Activated naive CD8-positive, alpha-beta T cell (primary cell): ENCODE data around the gene GDPD3.

Experiments used
- H3K27ac Mint-ChIP-seq: one replicate; pipeline ENCODE4 v1.8.0; 2021; ENCODE audit warnings: mixed read lengths
- H3K27me3 Mint-ChIP-seq: one replicate; pipeline ENCODE4 v1.8.0; 2021; ENCODE audit warnings: mixed read lengths
- H3K36me3 Mint-ChIP-seq: one replicate; pipeline ENCODE4 v1.8.0; 2021; ENCODE audit warnings: mixed read lengths
- H3K4me1 Mint-ChIP-seq: one replicate; pipeline ENCODE4 v1.8.0; 2021; ENCODE audit warnings: low read depth, mixed read lengths
- H3K4me3 Mint-ChIP-seq: one replicate; pipeline ENCODE4 v1.8.0; 2021; ENCODE audit warnings: mild to moderate bottlenecking, mixed read lengths
- H3K9me3 Mint-ChIP-seq: one replicate; pipeline ENCODE4 v1.8.0; 2021; ENCODE audit warnings: low read depth, mixed read lengths

GDPD3 gene

DNA sequence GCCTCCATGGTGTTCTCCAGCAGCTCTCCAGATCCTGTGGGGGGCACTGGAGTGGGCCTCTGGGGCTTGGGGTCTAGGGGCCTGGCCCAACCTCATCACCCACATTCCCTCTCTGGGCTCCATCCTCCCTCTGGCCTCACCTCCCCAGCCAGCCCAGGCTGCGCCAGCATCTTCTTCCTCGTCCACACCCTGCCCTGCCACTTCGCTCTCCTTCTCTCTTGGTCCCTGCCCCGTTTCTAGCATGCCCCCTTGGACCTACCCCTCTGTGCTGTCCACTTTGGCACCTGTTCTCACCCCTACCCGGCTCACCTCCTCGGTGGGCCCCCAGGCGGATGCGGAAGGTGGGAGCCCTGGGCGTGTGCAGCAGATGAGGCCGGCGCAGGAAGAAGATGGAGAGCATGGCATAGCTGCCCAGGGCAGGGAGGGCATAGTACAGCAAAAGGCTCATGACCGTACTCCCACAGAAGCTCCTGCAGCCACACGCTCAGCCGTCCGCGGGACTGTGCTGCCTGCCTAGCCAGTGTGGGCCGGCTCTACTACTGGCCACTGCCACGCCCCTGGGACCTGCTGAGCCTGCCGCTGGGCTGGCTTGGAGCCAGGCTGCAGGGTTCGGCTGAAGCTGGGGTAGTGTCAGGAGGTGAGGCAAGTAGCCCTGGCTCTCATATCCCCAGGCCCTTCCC, at the start of gene GDPD3:
GDPD3 (minus strand) TSS at position 507 of the 680 bp plus-strand sequence; CDS start at position 448, 59 bp downstream.
- Mint-ChIP-seq H3K27ac (no peak within 1 kb of the TSS), H3K36me3 (no peaks in the 10 kb centered on the region), H3K4me1 (no peaks in the 10 kb centered on the region), H3K4me3 (no peak within 1 kb of the TSS), H3K9me3 (no peaks in the 10 kb centered on the region), H3K27me3 (no peaks in the 10 kb centered on the region)

GRCh38 chr16:30157214-30157613, 43.9 kb upstream of the GDPD3 start:
- no peaks in the 10 kb centered on the region for H3K9me3 Mint-ChIP-seq
- no peaks in the 10 kb centered on the region for H3K27me3 Mint-ChIP-seq
- no peaks in the 10 kb centered on the region for H3K36me3 Mint-ChIP-seq
- H3K4me1 Mint-ChIP-seq: no peaks in the 10 kb centered on the region
- H3K27ac Mint-ChIP-seq: no peak overlapping the region
- no peak overlapping the region for H3K4me3 Mint-ChIP-seq

DNA sequence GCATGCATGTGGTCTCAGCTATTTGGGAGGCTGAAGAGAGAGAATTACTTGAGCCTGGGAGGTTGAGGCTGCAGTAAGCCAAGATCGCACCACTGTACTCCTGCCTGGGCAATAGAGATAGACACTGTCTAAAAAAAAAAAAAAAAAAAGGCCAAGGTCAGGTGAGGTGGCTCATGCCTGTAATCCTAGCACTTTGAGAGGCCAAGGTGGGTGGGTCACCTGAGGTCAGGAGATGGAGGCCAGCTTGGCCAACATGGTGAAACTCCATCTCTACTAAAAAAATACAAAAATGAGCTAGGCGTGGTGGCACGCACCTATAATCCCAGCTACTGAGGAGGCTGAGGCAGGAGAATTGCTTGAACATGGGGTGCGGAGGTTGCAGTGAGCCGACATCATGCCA, 41.9 kb upstream of the GDPD3 start:
- Mint-ChIP-seq H3K9me3 (no peaks in the 10 kb centered on the region), H3K36me3 (no peaks in the 10 kb centered on the region), H3K4me3 (no peak overlapping the region), H3K4me1 (no peaks in the 10 kb centered on the region), H3K27me3 (no peaks in the 10 kb centered on the region), H3K27ac (no peak overlapping the region)

DNA sequence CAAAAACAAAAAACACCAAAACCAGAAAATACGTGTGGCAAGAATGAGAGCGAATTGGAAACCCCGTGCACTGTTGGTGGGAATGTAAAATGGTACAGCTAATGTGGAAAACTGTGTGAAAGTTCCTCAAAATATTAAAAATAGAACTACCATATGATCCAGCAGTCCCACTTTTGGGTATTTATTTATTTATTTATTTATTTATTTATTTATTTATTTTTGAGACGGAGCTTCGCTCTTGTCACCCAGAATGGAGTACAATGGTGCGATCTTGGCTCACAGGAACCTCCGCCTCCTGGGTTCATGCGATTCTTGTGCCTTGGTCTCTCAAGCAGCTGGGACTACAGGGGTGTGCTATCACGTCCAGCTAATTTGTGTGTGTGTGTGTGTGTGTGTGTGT, 39.2 kb upstream of the GDPD3 start:
- no peaks in the 10 kb centered on the region for H3K27me3 Mint-ChIP-seq
- peaks cover 4% of the 10 kb centered on the region for H3K9me3 Mint-ChIP-seq
- H3K4me3 Mint-ChIP-seq: no peak overlapping the region
- no peak overlapping the region for H3K27ac Mint-ChIP-seq
- peaks cover 4% of the 10 kb centered on the region for H3K36me3 Mint-ChIP-seq
- H3K4me1 Mint-ChIP-seq: no peaks in the 10 kb centered on the region

GRCh38 chr16:30151091-30151490, 37.8 kb upstream of the GDPD3 start:
- H3K4me1 Mint-ChIP-seq: no peaks in the 10 kb centered on the region
- no peaks in the 10 kb centered on the region for H3K27me3 Mint-ChIP-seq
- H3K27ac Mint-ChIP-seq: no peak overlapping the region

GRCh38 chr16:30149250-30149930, 36.1 kb upstream of the GDPD3 start:
- Mint-ChIP-seq H3K4me1 (no peaks in the 10 kb centered on the region), H3K27ac (no peak overlapping the region), H3K27me3 (no peaks in the 10 kb centered on the region), H3K36me3 (peaks cover 4% of the 10 kb centered on the region), H3K4me3 (no peak overlapping the region), H3K9me3 (peaks cover 4% of the 10 kb centered on the region)

More at GRCh38 chr16:30151091-30151490, 37.8 kb upstream of the GDPD3 start:
- H3K9me3 Mint-ChIP-seq: peaks cover 4% of the 10 kb centered on the region
- H3K4me3 Mint-ChIP-seq: no peak overlapping the region
- peaks cover 4% of the 10 kb centered on the region for H3K36me3 Mint-ChIP-seq

DNA sequence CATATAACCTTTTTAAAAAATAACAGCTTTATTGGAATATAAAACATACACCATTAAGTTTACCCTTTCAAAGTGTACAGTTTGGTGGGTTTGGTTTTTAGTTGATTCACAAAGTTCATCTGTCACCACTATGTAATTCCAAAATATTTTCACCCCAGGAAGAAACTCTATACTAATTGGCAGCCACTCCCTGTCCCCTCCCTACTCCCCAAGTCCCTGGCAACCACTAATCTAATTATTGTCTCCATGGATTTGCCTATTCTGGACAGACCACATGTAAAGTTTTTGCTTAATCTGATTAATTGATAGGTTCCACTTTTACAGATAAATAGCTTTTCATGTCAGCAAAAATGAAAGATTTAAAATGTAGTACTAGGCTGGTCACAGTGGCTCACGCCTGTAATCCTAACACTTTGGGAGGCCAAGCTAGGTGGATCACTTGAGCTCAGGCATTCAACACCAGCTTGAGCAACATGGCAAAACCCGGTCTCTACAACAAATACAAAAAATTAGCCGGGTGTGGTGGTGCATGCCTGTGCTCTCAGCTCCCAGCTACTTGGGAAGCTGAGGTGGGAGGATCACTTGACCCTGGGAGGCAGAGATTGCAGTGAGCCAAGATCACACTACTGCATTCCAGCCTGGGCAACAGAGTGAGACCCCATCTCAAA, 34.6 kb upstream of the GDPD3 start:
- no peaks in the 10 kb centered on the region for H3K27me3 Mint-ChIP-seq
- no peak overlapping the region for H3K4me3 Mint-ChIP-seq
- peaks cover 4% of the 10 kb centered on the region for H3K9me3 Mint-ChIP-seq
- H3K27ac Mint-ChIP-seq: no peak overlapping the region
- H3K4me1 Mint-ChIP-seq: peaks cover 6% of the 10 kb centered on the region
- peaks cover 4% of the 10 kb centered on the region for H3K36me3 Mint-ChIP-seq

DNA sequence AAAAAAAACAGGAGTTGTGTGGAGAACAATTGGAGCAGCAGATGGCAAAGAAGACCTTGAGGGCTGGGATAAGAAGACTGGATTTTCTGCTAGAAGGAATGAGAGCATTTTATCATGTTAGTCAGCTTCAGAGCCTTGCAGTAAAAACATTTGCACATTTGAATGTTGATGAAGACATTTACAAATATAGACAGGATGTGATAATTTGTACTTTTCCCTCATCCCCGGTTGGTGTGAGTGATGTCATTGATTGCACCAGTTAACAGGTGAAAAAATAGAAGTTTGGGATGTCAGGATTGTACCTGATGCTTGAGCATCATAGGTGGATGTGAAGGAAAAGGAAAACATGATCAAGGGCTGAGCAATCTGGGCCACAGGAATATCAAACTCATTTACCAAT, 32.3 kb upstream of the GDPD3 start:
- H3K9me3 Mint-ChIP-seq: peaks cover 4% of the 10 kb centered on the region
- no peak overlapping the region for H3K4me3 Mint-ChIP-seq
- H3K27me3 Mint-ChIP-seq: no peaks in the 10 kb centered on the region
- peaks cover 11% of the 10 kb centered on the region for H3K4me1 Mint-ChIP-seq
- H3K36me3 Mint-ChIP-seq: peaks cover 4% of the 10 kb centered on the region
- no peak overlapping the region for H3K27ac Mint-ChIP-seq

GRCh38 chr16:30144917-30145316, 31.6 kb upstream of the GDPD3 start:
- Mint-ChIP-seq H3K4me1 (peaks cover 13% of the 10 kb centered on the region), H3K36me3 (peaks cover 4% of the 10 kb centered on the region), H3K9me3 (peaks cover 4% of the 10 kb centered on the region), H3K4me3 (no peak overlapping the region), H3K27ac (no peak overlapping the region), H3K27me3 (no peaks in the 10 kb centered on the region)

GRCh38 chr16:30144017-30144416, 30.7 kb upstream of the GDPD3 start:
- H3K9me3 Mint-ChIP-seq: no peaks in the 10 kb centered on the region

GRCh38 chr16:30143347-30143702, 30.0 kb upstream of the GDPD3 start:
- Mint-ChIP-seq H3K27me3 (no peaks in the 10 kb centered on the region), H3K9me3 (no peaks in the 10 kb centered on the region), H3K4me1 (peaks cover 20% of the 10 kb centered on the region), H3K36me3 (no peaks in the 10 kb centered on the region), H3K27ac (no peak overlapping the region), H3K4me3 (no peak overlapping the region)

More at GRCh38 chr16:30144017-30144416, 30.7 kb upstream of the GDPD3 start:
- Mint-ChIP-seq H3K27me3 (no peaks in the 10 kb centered on the region), H3K27ac (no peak overlapping the region), H3K36me3 (no peaks in the 10 kb centered on the region), H3K4me3 (no peak overlapping the region), H3K4me1 (peaks cover 20% of the 10 kb centered on the region)

DNA sequence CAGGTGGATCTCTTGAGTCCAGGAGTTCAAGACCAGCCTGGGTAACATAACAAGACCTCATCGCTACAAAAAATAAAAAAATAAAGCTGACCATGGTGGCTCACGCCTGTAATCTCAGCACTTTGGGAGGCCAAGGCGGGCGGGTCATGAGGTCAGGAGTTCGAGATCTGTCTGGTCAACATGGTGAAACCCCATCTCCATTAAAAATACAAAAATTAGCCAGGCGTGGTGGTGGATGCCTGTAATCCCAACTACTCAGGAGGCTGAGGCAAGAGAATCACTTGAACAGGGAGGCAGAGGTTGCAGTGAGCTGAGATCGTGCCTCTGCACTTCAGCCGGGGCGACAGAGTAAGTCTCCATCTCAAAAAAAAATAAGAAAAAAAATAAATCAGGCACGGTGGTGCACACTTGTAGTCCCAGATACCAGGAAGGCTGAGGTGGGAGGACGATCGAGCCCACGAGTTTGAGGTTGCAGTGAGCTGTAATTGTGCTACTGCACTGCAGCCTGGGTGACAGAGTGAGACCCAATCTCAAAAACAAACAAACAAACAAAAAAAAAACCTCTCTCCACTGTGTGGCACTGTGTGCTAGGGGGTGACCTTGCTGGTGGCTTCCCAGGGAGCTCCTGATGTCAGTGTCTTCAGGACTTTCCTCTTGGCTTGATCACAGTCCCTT, 29.5 kb upstream of the GDPD3 start:
- peaks cover 20% of the 10 kb centered on the region for H3K4me1 Mint-ChIP-seq
- H3K9me3 Mint-ChIP-seq: no peaks in the 10 kb centered on the region
- H3K36me3 Mint-ChIP-seq: no peaks in the 10 kb centered on the region
- H3K27me3 Mint-ChIP-seq: no peaks in the 10 kb centered on the region
- H3K4me3 Mint-ChIP-seq: no peak overlapping the region
- H3K27ac Mint-ChIP-seq: no peak overlapping the region

DNA sequence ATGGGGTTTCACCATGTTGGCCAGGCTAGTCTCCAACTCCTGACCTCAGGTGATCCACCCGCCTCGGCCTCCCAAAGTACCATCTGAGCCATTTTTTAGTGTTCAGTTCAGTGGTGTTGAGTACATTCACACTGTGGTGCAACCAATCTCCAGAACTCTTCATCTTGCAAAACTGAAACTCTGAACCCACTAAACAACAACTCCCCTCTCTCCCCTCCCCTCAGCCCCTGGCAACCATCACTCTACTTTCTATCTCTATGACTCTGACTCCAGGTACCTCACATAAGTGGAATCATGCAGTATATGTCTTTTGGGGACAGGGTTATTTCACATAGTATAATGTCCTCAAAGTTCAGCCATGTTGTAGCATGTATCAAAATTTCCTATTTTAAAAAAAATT, 28.4 kb upstream of the GDPD3 start:
- peaks cover 20% of the 10 kb centered on the region for H3K4me1 Mint-ChIP-seq
- no peak overlapping the region for H3K4me3 Mint-ChIP-seq
- no peaks in the 10 kb centered on the region for H3K36me3 Mint-ChIP-seq
- H3K27ac Mint-ChIP-seq: no peak overlapping the region
- no peaks in the 10 kb centered on the region for H3K9me3 Mint-ChIP-seq
- H3K27me3 Mint-ChIP-seq: no peaks in the 10 kb centered on the region

- H3K27me3 Mint-ChIP-seq: no peaks in the 10 kb centered on the region
- H3K9me3 Mint-ChIP-seq: no peaks in the 10 kb centered on the region
- H3K27ac Mint-ChIP-seq: peak overlapping the region; percentile 83
- H3K4me1 Mint-ChIP-seq: peaks cover 20% of the 10 kb centered on the region
- no peaks in the 10 kb centered on the region for H3K36me3 Mint-ChIP-seq
- H3K4me3 Mint-ChIP-seq: peak overlapping the region; percentile 30
Observed at GRCh38 chr16:30139583-30140481, 26.5 kb upstream of the GDPD3 start.
